Transverse colon (tissue), 4 donors: Measurements from ENCODE around the gene WRNIP1. TPM values are rescaled to one million over a fixed set of nuclear protein-coding genes. Genes with fewer than 3 reads are reported as not detected.

Source experiments
- DNase-seq: peaks from one replicate; pipeline ENCODE4 v3.0.0-alpha.2; 2019
- H3K27ac ChIP-seq, 4 donors: fragments of 200-600 bp; sonication (generic); 2 replicates each; pipeline ENCODE4 v1.5.1; 2016 to 2018; ENCODE audit warnings: inconsistent platforms in 4 of 4
- H3K27me3 ChIP-seq: fragments of 200-600 bp; sonication (generic); 2 replicates; pipeline ENCODE4 v1.5.1; 2017; ENCODE audit warnings: inconsistent platforms
- H3K36me3 ChIP-seq, 4 donors: fragments of 200-600 bp; sonication (generic); 2 replicates each; pipeline ENCODE4 v1.5.1; 2017 to 2019; ENCODE audit warnings: inconsistent platforms in 4 of 4
- H3K4me1 ChIP-seq, 4 donors: fragments of 200-600 bp; sonication (generic); 2 replicates each; pipeline ENCODE4 v1.5.1; 2017 to 2020; ENCODE audit warnings: inconsistent platforms in 4 of 4
- H3K4me3 ChIP-seq, 4 donors: fragments of 200-600 bp; sonication (generic); 1 replicate in 1 of 4; 2 replicates in 3 of 4; pipeline versions ENCODE4 v1.5.1 to v1.6.1; 2017 to 2019; ENCODE audit warnings: inconsistent platforms in 4 of 4
- H3K9me3 ChIP-seq, 2 donors: fragments of 200-600 bp; sonication (generic); 2 replicates each; pipeline ENCODE4 v1.5.1; 2017 to 2019; ENCODE audit warnings: inconsistent platforms in 2 of 2
- EP300 ChIP-seq: sonication (generic); formaldehyde crosslinking; IDR thresholded peaks from one replicate; pipeline ENCODE4 v1.6.1; 2017; ENCODE audit warnings: antibody characterized with exemption, low read depth
- POLR2A ChIP-seq: fragments of 450-650 bp; IDR thresholded peaks from one replicate; pipeline ENCODE4 v1.6.1; 2016; ENCODE audit warnings: antibody characterized with exemption, mild to moderate bottlenecking, moderate library complexity
- POLR2AphosphoS5 ChIP-seq, 3 donors: sonication (generic); formaldehyde crosslinking; IDR thresholded peaks; one replicate each; pipeline ENCODE4 v1.6.1; 2016; ENCODE audit warnings: antibody characterized with exemption in 3 of 3
- WGBS, 2 donors: methylation state at CpG; one replicate each; pipeline ENCODE4 v1.1.5; 2018; ENCODE audit warnings: low coverage in 1 of 2; 5-methylcytosine and 5-hydroxymethylcytosine counted together
- in situ Hi-C, 4 donors: fragments of 200-750 bp; cut with MboI; loops; one replicate each; pipeline versions ENCODE4 v1.15.0 to v1.15.1; 2017; ENCODE audit warnings: low sequenced_read_pairs in 3 of 4, low pct_ligation_motif_present in 1 of 4, low pct_unique_long_range_greater_than_20kb in 1 of 4
- intact Hi-C: fragments of 100-400 bp; cut with DNase I; formaldehyde crosslinking; loops from one replicate; pipeline ENCODE4 v1.15.1; 2023; ENCODE audit warnings: low total_unique reads
- total RNA-seq, 4 donors: library from RNA; depleted of rRNA; stranded (reverse); fragments of >200 nt; gene quantifications; one replicate each; pipeline ENCODE4 v1.1.0, GENCODE V29; 2016
- TF ChIP-seq, protein P1 (sequence below), 5 experiments: fragments of 200-600 bp in 3 of 5; fragments of 450-650 bp in 2 of 5; sonication (generic) in 3 of 5; IDR thresholded peaks; 1 replicate in 2 of 5; 2 replicates in 3 of 5; pipeline ENCODE4 v1.5.1; 2016 to 2017; ENCODE audit warnings: antibody characterized with exemption in 5 of 5, inconsistent platforms in 3 of 5, mild to moderate bottlenecking in 2 of 5, moderate library complexity in 1 of 5

Gene WRNIP1
- total RNA-seq, 4 donors from 2014 or later: 58.3 to 105 (median 65.8) TPM

DNA sequence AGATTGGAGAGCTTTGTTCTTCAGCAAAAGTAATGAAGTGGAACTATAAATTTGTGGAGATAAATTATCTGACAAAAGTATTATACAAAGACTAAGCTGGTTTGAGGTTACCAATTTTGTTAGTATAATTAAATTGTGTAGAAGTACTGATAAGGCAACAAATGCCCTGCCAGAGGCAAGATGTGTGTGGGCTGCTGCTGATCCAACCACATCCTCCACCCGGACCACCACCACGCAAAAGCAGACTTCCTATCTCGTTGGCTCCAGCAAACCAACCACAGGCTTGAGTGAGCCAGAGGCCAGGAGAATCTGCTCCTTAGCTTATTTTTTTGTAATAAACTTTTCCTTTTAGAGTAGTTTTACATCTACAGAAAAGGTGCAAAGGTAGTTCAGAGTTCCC, 13.3 kb upstream of the WRNIP1 start:
- Histone ChIP-seq H3K27me3 (no peaks in the 10 kb centered on the region), H3K9me3 (no peaks in the 10 kb centered on the region), H3K4me1 (peaks cover 0 to 8% (median 0%) of the 10 kb centered on the region in 4 donors), H3K36me3 (no peaks in the 10 kb centered on the region), H3K27ac (no peak overlapping the region), H3K4me3 (no peak overlapping the region)
- no peak for DNase-seq
- in situ Hi-C loops (no loop called here), intact Hi-C loops (no loop called here)
- 57 to 60% methylated on average over 1 to 3 of the region's 3 CpGs for WGBS, 2 donors
- no peak for TF ChIP-seq POLR2AphosphoS5 (IDR thresholded peaks at IDR 0.05)
- TF ChIP-seq EP300: no peak
- no peak for TF ChIP-seq POLR2A
- TF ChIP-seq, protein P1, sequence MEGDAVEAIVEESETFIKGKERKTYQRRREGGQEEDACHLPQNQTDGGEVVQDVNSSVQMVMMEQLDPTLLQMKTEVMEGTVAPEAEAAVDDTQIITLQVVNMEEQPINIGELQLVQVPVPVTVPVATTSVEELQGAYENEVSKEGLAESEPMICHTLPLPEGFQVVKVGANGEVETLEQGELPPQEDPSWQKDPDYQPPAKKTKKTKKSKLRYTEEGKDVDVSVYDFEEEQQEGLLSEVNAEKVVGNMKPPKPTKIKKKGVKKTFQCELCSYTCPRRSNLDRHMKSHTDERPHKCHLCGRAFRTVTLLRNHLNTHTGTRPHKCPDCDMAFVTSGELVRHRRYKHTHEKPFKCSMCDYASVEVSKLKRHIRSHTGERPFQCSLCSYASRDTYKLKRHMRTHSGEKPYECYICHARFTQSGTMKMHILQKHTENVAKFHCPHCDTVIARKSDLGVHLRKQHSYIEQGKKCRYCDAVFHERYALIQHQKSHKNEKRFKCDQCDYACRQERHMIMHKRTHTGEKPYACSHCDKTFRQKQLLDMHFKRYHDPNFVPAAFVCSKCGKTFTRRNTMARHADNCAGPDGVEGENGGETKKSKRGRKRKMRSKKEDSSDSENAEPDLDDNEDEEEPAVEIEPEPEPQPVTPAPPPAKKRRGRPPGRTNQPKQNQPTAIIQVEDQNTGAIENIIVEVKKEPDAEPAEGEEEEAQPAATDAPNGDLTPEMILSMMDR (IDR thresholded peaks at IDR 0.05): no peak

DNA sequence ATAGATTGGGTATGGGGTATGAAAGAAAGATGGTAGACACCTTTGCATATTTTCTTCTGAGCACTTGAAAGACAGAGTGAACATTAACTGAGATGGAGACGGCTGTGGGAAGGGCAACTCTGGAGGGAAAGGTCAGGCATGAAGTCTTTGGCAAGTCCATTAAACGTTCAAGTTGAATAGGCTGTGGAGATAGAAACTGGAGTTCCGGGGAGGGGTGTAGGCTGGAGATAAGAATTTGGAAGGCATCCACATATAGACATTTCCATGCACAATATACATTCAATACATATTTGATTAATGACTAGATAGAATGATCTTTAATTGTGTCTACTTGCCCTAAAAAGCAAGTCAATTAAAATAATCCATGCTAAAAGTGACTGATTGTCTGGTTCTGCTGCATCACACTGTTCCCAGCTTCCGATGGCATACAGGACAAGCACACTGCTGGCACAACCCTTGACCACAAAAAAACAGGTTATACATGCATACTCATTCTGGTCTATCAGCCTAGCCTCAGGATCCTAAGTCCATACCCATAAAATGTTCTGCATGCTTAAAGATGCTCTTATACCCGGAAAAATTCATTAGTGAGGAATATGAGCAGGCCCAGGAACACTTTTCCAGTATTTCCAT, 12.6 kb upstream of the WRNIP1 start:
- Histone ChIP-seq H3K4me3 (no peak overlapping the region), H3K9me3 (no peaks in the 10 kb centered on the region), H3K27ac (no peak overlapping the region), H3K36me3 (no peaks in the 10 kb centered on the region), H3K27me3 (no peaks in the 10 kb centered on the region), H3K4me1 (peaks cover 0 to 8% (median 0%) of the 10 kb centered on the region in 4 donors)
- in situ Hi-C loops: no loop called here
- TF ChIP-seq POLR2AphosphoS5 (IDR thresholded peaks at IDR 0.05) (no peak), EP300 (no peak), POLR2A (no peak)
- TF ChIP-seq, protein P1 (IDR thresholded peaks at IDR 0.05): no peak
- DNase-seq: no peak
- whole genome bisulfite sequencing, 2 donors: 78 to 82% methylated on average over 4 to 5 of the region's 5 CpGs
- intact Hi-C loops: no loop called here

DNA sequence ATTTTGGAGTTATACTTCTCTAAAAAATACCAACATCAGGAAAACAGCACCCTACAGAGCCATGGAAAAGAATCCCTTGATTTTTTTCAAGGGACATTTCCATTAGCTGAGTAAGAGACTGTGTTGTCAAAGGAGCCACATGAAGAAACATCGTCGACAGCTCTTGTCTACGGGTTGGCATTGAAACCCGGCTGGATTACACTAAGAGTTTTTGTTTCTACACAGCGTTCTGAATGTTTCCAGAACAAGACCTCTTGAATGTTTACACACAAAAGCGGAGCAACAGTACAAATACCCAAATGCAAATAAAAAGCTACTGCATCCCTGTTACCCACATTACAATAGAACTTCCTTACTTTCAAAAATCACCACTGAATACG, 12.1 kb upstream of the WRNIP1 start:
- no peak overlapping the region for H3K27ac ChIP-seq
- no peak for DNase-seq
- in situ Hi-C loops: no loop called here
- peaks cover 0 to 8% (median 0%) of the 10 kb centered on the region in 4 donors for H3K4me1 ChIP-seq
- no peaks in the 10 kb centered on the region for H3K9me3 ChIP-seq
- WGBS, 2 donors: 82 to 84% methylated on average over 7 of the region's 7 CpGs
- TF ChIP-seq POLR2A (no peak), POLR2AphosphoS5 (IDR thresholded peaks at IDR 0.05) (no peak), EP300 (no peak)
- TF ChIP-seq, protein P1 (IDR thresholded peaks at IDR 0.05): no peak
- intact Hi-C loops: no loop called here
- H3K36me3 ChIP-seq: no peaks in the 10 kb centered on the region
- no peaks in the 10 kb centered on the region for H3K27me3 ChIP-seq
- H3K4me3 ChIP-seq: no peak overlapping the region

DNA sequence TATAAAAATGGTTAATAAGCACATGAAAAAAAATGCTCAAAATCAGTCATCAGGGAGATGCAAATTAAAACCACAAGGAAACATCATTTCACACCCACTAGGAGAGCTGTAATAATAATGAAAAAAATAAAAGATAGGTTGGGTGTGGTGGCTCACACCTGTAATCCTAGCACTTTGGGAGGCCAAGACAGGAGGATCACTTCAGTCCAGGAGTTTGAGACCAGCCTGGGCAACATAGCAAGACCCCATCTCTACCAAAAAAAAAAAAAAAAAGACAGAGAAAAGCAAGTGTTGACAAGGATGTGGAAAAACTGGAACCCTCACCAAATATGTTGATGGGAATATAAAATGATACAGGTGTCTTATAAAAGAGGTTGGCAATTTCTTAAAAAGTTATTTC, 11.4 kb upstream of the WRNIP1 start:
- intact Hi-C loops: no loop called here
- Histone ChIP-seq H3K4me1 (peaks cover 0 to 8% (median 0%) of the 10 kb centered on the region in 4 donors), H3K9me3 (no peaks in the 10 kb centered on the region), H3K27me3 (no peaks in the 10 kb centered on the region), H3K4me3 (no peak overlapping the region), H3K36me3 (no peaks in the 10 kb centered on the region), H3K27ac (no peak overlapping the region)
- TF ChIP-seq, protein P1 (IDR thresholded peaks at IDR 0.05): no peak
- TF ChIP-seq EP300 (no peak), POLR2AphosphoS5 (IDR thresholded peaks at IDR 0.05) (no peak)
- in situ Hi-C loops: no loop called here
- no peak for DNase-seq
